NCI-H526 (cell line): Measurements from ENCODE around the gene GRAMD1B.
"Not testable (repeated sequence)": the region's sequence is repeated elsewhere in the genome, so short reads cannot be mapped to it uniquely, and the experiment has no call there.

Experiments
- DNase-seq, 2 experiments: peaks; one replicate each; lab custom pipeline; 2025; lab: John Stamatoyannopoulos, UW

The GRAMD1B gene

DNA sequence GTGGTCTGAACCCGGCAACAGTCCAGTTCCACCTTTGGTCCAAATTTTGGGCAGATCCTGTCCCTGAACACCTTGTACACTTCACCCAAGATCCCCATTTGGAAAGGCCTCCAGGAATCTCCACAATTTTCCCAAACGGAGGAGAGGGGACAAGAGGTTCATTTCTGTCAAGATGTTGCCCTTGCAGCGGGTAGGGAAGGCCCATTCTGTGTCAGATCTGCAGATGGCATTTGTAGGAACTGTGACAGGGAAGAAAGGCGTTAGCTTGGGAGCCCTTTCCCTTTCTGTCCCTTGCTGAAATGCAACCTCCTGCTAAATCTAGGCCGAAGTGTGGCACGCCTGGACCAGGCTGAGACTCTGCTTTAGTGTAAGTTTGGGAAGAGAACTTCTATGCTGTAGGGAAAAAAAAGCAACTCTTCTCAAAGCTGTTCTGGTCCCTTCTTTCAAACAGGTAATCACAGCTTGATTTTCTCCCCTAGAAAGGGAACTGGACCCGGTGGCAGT lies 138.3 kb downstream of the GRAMD1B start:
- DNase-seq = no peak

DNA sequence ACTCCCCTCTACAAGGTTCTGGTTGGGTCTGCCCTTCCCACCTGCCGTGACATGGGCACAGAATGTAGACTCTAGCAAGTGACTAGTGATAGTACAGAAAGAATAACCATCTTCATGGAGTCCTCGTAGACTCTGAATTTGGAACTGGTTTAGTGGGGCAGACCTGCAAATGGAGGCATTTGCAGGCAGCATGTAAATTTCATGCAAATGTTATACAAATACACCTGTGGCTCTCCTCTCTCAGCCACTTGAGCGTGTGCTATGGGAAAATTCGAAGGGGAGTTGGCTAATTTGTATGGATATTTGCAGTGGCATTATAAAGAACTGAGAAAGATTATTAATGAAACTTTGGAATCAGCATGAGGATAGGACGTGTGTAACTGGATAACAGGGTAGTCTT lies 139.3 kb downstream of the GRAMD1B start:
- DNase-seq = peak; percentile 99

DNA sequence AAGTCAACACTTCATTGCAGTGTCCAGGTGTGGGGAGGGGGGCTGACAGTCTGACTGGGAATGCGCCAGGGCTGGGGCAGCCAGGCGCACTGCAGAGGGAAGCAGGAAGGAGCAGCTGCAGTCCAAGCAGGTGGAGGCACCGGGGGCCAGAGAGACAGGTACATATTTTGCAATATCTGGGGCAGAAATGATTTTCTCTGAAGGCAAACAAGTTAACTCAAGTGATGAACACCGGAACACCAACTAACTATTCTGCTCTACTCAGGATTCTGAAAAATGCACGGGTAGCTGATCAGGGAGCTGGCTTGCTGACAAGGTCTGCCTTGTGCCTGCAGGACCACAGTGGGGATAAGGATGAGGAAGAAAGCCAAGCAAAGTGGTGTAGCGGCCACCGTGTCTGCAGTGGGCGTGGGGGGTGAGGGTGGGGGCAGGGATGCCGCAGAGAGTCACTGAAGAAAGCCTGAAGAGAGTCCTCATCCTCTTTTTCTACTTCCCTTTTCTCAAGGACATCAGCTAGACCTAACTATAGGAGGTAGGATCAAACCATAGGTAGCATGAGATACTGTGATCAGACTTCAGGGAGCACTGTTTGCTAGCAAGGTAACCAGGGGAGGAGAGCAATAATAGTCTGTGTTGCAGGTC lies 141.0 kb downstream of the GRAMD1B start:
- DNase-seq = peak; percentile 55 to 80

DNA sequence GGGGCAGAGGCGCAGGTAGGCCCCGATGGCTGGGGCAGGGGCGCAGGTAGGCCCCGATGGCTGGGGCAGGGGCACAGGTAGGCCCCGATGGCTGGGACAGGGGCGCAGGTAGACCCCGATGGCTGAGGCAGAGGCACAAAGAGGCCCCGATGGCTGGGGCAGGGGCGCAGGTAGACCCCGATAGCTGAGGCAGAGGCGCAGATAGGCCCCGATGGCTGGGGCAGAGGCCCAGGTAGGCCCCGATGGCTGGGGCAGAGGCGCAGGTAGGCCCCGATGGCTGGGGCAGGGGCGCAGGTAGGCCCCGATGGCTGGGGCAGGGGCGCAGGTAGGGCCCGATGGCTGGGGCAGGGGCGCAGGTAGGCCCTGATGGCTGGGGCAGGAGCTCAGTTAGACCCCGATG lies 142.7 kb downstream of the GRAMD1B start:
- not testable (repeated sequence) for DNase-seq

DNA sequence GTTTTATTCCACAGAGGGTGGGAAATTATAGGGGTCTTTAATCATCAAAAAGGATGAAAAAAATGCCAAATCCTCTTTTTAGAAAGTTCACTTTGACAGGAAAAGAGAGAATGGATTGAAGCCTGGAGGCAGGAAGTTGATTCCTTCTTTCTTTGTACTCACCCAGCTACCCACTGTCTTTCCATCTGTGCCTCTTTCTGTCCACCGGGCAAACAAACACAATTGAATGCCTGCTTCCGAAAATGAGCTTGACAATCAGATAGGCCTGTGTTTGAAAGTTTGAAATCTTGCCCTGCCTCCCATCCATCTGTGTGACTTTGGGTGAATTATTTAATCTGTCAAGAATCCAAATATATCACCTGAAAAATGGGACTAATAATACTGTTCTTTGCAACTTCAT lies 143.2 kb downstream of the GRAMD1B start:
- no peak for DNase-seq

DNA sequence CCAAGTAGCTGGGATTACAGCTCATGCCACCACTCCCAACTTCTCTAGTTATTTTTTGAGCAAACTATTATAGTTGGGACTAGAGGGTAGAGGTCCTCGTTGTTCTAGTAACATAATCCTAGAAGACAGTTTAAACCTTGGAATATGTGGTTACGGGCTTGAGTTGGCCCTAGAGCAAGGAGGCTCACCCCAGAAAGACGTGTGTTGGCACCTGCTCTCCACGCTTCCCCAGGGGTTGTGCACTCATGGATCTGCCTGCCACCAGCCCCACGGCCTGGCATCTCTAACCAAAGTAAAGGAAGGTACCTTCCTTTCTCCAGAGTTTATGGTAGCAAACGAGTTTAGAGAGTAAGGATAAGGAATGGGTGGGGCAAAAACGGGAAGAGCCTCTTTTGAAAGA lies 145.4 kb downstream of the GRAMD1B start:
- no peak for DNase-seq

DNA sequence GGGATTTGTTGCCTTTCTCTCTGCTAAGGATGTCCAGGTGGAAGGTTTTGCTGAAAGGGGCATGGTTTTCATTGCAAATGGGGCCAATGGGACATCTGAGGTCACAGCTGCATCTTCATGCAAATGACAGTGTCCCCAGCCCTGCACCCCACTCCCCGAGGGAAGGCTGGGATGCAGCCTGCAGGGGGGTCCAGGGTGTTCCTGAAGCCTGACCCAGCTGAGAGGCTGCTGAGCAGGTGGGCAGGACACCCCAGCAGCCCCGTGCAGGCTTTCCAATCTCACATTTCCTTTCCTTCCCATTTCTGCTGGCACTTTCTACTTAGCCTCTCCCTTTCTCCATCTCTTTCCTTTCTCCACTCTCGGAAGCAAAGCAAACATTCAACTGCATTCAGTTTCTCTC lies 146.0 kb downstream of the GRAMD1B start:
- DNase-seq = peak in 1 of 2 experiments; percentile 70

DNA sequence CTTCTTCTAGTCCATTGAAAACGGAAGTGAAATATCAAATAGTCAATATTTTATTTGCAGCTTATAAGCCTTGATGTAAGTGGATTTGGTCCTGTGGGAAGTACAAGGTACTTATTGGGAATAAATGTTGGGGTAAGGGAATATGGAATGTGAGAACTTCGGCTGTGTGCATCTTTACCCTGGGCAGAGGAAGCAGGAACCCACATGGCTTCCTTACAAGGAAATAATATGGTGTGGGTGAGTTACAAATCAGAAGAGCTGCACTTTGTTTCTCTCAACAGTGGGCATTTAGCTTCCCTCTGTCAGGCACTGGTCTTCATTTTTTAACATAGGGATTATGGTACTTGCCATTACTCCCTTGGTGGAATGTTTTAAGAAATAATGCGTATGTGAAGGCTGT lies 146.4 kb downstream of the GRAMD1B start:
- peak in 1 of 2 experiments; percentile 46 for DNase-seq

DNA sequence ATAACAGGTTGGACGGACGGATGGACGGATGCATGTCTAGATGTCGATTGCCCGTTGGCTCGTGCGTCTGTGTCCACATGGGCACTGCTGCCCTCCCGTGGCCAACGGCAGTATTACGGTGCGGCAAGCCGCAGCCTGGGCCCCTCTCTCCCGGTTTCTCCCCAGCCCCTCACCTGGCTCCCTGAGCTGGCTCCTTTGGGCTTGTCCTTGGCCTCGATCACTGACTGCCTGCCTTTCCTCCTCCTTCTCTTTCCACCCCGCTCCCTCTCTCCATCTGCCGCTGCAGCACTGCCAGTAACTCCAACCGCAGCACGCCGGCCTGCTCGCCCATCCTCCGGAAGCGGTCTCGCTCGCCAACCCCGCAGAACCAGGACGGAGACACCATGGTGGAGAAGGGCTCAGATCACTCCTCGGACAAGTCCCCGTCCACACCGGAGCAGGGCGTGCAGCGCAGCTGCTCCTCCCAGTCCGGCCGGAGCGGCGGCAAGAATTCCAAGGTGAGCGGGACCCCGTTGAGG lies 147.1 kb downstream of the GRAMD1B start:
- peak; percentile 83 to 96 for DNase-seq

DNA sequence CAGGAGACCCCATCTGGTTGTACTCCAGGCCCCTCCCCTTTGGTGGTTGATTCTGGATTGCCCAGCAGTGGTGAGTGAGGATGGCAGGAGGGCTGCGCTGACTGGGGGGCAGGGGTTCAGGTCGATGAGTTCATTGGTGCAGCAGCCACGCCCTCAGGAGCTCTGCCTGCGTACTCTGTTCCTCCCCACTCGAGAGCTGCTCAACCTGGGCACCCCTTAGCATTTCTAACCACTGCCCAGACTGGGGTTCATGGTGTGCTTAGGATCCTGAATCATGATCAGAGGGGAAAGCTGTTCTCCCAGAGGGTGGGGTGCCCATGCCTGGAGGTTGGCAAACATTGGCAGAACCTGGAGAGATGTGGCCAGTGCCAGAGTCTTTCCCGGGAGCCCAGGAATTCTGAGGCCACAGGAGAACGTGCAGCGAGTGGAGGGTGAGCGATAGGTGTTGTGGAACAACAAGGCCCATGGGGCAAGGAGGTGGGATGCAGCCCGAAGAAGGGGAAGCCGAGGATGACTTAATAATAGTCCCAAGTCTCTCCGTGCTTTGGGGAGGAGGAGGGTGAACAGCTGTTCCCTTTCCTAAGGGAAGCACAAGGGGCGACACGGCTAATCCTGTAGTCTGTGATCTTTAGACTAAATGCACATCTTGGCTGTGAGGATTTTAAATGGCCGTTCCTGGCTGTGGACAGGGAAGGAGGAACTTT lies 148.9 kb downstream of the GRAMD1B start:
- DNase-seq = no peak

DNA sequence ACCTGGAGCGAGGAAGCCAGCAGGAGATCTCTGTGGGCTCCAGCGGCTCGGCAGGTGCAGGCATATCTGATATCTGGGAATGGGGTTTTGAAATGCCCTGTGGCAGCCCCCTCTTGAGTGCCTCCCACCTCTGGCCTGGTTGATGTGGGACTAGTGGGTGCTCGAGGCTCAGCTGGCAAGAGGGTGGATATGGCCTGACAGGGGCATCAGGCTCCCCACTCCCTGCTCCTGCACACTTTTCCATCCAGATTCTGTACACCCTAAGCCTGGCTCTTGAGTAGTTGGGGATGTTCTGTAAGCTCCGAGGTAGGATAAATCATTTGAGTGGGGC lies 149.4 kb downstream of the GRAMD1B start:
- DNase-seq = no peak

DNA sequence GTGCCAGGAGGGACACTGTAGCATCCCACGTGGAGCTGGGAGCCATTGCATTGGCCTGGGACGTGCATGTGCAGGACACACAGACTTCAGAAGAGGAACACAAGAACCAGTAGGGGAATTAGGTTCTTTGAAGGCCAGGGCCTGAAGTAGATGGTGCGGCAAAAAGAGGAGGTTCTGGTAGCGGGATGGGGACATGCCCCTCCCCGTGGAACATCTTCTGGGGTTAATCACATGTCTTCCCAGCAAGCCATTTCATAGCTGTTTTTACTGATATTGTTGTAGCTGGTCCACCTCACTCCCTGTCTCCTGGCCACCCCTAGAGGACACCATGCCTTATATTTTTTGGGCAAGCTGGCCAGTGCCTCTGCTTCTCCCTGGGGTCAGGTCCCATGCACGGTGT lies 150.1 kb downstream of the GRAMD1B start:
- no peak for DNase-seq

DNA sequence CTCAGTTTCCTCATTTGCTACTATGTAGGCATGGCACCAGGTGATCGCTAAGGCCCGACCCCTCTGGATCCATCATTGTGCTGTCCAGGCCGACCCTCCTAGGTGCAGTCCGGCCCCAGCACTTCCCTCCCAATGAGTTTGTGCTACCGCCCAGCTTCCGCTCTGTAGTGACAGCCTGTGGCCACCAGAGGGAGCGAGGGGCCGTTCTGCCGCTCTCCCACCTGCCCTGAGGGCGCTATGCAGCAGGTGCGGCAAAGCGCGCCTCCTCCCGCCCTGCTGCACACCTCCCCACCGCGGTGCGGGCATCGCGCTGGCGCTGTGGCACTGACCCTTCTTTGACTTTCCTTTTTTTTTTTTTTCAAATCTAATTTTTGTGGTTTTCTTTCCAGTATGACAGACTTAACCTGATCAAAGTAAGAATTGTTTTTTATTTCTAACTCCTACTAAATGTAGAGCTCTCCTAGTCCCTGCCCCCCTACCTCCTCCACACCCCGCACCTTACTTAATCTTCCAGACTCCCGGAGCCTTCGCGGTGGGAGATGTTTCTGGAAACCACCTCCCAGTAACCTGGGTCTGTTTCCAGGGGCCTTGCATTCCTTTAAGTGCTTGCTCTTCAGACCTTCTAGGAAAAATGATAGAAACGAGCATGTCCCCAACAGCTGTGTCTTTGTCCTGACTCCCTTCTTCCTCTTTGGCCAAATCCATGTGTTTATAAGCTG lies 150.6 kb downstream of the GRAMD1B start:
- peak; percentile 49 to 97 for DNase-seq

DNA sequence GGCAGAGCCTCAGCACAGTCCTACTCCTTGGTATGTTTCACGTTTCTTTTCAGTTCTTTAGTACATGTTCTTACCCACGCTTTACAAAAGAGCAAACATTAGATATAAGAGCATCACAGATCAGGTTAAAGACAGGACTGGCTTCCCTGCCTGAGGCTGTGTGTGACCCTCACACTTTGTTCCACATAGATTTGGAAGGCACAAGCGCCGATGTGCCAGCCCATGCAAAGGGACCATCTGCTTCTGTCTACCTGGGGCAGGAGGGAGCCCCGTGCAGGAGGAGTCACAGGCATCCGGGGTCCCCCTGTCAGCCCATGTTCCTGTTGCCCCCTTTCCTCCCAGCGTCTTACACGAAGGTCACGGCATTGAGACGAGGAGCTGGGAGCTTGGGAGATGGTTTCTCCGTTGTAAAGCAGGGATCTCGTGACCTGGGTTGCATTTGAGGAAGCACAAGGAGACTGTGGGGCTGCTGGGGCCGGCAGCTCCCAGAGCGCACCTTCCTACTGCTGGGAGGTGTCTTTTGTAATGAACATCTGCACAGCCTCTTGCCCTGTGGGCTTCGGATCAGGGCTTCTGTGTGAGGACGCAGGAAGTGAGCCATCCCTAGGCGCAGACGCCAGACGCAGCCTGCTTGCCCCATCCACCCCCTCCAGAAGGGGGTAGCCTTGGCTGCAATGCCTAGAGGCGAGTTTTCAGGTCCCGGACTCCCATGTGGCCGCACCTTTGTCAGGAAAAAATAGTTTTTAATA lies 151.8 kb downstream of the GRAMD1B start:
- no peak for DNase-seq

DNA sequence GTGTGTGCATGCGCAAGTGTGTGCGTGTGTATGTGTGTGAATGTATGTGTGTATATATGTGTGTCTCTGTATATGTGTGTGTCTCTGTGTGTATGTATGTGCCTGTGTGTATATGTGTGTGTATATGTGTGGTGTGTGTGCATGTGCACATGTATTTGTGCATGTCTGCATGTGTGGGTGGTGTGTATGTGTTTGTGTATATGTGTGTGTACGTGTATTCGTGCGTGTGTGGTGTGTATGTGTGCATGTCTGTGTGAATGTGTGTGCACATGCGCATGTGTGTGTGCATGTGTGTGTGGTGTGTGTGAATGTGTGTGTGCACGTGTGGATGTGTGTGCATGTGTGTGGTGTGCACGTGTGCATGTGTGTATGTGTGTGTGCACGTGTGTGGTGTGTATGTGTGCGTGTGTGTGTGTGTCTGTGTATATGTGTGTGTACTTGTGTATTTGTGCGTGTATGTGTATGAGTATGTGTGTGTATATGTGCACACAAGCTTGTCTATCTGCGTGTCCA lies 153.0 kb downstream of the GRAMD1B start:
- no peak for DNase-seq

DNA sequence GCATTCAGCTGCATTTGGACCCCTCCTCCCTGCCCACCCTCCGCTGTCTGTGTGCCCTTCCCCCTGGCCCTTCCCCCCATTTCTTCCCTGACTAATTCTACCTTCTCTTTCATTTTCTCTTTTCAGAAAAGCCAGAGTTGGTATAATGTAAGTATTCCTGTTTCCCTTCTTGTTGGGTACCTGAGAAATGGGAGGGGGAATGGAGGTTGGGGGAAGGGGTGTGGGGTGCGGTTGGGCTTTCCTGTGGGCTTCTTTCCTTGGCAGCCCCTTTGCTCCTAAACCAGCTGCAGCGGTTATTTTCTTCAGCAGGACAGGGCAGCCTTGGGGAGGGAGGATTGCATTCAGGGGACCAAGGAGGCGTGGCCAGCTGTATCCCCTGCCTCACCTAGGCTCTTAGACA lies 154.1 kb downstream of the GRAMD1B start:
- no peak for DNase-seq

DNA sequence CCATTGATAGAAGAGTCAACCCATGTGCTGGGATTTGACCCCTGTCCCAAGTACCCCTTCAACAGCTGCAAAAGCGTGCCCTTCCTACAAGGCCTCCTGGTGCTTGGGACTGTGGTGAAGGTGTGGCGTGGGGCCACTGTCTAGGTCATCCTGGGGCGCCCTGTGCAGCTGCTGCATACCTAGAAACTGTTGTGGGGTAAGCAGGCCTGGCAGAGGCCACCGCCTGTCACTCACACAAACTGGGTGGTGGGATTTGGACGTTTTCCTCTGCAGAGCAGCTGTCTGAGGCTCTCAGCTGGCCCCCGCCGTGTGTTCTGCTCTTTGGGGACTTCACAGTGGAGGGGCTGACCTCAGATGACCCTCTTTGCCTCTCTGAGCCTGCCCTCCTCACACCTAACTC lies 154.7 kb downstream of the GRAMD1B start:
- DNase-seq = no peak

DNA sequence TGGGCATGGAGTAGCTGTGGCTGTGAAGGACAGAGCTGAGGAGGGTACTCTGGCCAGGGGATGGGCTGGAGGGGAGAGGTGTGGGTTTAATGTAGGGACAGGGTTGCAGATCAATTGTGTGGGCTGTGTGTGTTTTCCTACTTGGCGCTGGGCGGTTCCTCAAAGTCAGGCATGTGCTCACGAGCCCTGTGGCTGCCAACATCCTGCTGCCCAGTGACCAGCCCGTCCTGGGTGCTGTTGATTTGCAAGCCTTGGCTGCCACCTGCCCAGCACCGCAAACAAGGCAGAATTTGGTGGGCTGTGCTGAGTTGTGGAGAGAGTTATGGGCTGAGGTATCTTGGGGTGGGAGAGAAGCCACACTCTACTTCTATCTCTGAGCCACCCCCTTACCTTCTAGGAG lies 155.1 kb downstream of the GRAMD1B start:
- no peak for DNase-seq

DNA sequence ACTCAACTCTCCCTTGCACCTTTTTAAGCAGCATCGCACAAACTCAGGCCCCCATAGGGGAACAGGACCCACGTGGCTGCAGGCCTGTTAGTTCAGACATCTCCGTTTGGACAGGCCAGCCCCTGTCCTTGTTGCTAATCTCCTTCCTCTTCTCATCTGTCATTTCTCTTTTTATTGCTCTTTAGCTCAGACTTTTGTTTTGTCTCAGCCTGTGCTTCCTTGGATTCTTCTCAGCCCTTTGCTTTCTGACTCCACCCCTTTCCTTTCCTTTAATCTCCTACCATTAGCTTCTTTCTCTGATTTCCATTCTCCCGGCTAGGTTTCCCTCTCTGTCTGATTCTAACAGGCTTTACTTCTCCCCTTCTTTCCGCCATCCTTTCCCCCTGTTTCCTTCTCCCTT lies 155.6 kb downstream of the GRAMD1B start:
- no peak for DNase-seq

DNA sequence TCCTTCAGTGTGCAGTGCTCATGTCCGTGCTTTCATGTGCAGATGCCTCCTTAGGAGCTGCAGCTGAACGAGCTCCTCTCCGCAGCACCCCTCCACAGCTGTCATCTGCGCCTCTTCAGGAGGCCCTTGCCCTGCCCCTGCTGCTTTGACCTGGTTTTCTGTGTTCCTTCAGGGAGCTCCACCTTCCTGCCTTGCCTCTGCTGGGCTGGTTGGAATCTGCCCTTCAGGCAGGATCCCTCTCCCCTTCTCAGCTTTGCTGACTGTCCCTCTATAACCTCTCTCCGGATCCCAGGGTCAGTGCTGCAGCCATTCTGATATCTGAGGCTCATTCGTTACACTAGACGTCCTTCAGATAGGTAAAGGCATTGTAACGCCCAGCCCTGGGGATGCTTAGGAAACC lies 156.5 kb downstream of the GRAMD1B start:
- no peak for DNase-seq

DNA sequence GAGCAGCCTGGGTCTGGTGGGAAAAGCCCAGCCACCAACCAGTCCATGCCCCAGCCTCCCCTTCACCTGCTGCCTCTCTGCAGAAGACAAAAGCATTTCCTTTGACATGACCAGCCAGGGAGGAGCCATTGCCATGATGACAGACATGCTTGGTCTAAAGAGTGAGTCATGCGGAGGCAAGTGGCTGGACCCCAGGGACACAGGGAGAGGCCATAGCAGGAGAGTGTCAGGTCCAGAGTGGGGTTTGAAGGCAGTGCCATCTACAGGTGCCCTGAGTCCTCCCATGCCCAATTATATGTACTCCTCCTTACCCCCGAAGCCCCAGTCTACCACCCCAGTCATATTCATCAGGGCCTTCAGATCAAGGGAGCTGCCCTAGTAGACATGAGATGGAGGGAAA lies 157.0 kb downstream of the GRAMD1B start:
- DNase-seq = no peak

DNA sequence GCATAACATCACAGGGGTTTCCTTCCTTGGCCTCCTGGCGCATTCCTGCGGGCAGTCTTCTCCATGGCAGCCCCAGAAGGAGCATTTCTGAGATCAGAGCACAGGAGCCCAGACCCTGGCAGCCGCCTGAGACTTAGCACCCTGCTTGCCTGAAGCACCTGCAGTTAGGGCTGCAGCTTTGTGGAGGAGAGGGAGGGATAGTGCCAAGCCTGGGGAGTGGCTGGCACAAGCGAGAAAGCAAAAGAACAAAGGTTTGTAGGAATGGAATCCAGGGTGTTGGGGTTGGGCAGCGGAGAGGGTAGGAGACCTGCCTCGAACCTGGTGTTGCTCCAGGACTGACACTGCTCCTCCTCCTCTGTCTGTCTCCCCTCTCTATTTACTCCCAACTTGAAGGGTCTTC lies 157.5 kb downstream of the GRAMD1B start:
- DNase-seq = no peak
